IPS DF 19.7 (cell line): ENCODE data around the gene SUDS3.
A peak's percentile ranks its signal among the peaks of the same experiment; 100 is the strongest.

Experiments
- DNase-seq: peaks from one replicate; pipeline ENCODE4 v3.0.0-alpha.2; 2013; ENCODE audit warnings: low read depth, low spot score

Gene SUDS3

DNA sequence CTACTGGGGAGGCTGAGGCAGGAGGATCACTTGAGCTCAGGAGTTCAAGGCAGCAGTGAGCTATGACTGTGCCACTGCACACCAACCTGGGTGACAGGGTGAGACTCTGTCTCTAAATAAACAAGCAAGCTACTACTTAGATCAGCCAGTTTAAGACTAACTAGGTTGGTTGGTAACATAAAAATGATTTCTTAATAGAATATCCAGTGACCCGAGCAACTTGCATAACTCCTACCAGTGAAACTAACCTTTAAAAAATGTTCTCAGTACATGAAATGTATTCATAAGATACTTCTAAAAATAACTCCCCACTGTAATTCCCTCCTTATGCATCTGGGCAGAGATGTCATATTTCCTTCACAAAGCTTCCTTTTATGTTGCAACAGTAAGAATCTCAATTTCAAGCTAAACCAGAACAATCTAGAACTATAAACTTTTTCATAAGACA lies 19.5 kb upstream of the SUDS3 start:
- no peak for DNase-seq

DNA sequence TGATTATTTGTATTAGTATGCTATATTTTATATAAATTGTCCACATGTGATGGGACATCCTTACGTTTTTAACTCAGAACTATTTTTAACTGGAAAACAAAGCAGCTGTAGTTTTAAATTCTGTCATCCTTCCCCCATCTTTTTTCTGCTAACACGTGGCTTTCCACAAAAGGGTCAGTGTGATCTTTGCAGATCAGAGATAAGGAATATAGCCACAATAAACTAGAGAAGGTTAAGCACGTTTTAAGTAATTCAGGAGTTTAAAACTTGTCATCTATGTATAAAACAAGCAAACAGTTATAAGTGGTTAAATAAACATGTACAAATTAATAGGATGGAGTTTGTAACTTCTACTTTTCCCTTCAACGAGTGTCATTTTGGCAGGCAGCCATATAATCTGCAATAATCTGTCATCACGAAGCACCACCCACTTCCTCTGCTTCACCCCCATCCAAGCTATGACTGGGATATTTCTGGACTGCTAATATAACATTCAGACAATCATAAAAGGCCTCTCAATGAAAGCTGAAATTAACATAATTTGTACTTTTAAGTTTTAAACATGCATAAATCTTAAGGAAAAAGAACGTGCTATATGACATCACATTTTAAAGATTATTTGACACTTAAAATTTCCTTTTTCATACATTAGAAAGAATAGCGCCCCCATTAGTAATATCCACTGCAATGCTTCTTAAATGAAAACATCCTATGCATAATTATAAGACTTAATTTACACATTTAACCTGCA lies 18.9 kb upstream of the SUDS3 start:
- no peak for DNase-seq

DNA sequence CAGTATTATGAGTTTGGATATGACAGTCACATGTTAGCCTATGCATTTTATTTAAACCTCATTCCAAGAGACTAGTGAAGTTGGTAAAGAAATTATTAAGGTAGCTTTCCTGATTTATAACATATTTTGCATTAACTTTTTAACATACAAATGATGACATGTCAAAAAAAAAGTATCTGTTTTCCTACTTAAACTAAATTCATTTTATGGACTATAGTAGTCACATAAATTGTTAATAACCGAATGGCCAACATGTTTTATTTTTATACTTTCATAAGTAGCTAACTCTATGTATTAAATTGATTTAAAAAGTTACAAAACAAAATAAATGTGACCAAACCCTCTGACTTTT lies 18.4 kb upstream of the SUDS3 start:
- no peak for DNase-seq

DNA sequence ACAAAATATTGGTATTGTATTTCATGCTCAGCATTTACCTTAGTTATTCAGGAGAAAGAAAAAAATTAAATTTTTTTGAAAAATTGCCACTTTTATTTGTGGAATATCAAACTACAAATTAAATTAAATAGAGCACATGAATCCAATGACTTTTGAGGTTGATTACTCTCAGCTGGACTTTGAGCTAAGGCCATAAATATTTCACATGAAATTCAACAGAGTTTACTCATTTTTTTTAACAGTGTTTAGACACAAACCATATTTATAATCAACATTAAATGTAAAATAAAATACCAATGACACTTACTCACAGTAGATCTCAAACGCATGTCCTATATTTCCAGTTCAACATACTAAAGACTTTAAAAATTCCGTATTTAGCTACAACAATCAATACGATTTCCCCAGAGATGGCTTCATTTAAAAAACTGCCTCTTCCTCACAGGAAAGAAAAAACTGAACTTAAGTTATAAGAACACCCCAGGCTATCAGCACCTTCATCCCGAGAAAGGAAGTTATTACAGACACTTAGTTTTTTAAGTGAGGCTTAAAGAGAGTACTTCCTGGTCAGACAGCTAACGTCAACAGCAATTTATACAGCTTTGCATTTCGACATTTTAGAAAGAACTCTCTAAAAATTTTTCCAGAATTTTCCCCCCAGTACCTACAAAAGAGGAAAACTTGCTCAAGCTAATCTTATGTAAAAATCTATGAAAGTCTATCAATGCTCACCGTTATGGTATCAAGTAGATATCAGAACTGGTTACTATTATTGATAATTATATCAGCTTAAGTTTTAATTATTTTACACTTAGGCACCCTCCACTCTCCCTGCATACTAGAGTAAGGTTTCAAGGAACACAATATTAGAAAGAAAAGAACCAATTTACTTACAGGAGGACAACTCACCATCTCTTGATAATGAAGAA lies 17.5 kb upstream of the SUDS3 start:
- no peak for DNase-seq

DNA sequence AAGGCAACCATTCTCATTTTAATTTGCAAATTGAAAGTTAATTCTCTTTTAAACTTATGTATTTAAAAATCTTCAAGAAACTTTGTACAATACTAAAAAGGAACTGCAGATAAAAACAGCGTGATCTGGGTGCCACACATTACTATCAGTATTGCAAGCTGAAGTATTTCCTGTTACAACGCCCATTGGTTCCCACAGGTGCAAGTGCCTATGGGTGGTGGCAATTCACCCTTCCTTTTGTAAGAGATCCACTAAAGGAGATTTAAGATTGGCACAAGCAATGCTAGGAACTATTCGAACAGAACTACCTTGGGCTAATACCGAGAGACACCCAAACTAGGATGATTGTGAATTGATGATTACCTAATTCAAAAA lies 16.8 kb upstream of the SUDS3 start:
- DNase-seq: no peak

DNA sequence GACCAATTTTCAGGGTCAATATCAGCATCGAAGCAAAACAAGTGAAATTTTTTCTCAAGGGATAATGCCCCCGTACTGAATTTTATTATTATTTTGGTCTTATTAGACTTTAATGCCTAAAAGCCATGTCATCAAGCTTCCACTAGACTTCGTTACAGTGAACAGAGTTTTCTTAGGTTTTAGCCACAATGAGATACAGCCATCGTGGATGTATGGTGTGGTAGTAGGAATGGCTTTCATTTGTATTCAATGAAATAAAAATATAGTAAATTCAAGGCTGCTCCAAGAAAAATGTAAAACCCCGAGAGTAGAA lies 15.3 kb upstream of the SUDS3 start:
- no peak for DNase-seq

DNA sequence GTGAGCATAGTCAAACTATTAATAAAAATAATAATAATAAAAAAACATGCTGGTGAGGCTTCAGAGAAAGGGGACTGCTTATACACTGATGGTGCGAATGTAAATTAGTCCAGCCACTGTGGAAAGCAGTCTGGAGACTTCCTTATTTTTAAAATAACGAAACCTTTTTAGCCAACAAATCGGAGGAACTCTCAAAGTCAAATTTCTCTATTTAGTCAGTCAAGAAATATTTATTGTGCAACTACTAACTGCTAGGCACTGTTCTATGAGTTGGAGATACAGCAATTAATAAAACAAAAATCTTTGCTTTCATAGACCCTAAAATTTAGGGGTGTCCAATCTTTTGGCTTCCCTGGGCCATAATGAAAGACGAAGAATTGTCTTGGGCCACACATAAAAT lies 14.5 kb upstream of the SUDS3 start:
- no peak for DNase-seq

DNA sequence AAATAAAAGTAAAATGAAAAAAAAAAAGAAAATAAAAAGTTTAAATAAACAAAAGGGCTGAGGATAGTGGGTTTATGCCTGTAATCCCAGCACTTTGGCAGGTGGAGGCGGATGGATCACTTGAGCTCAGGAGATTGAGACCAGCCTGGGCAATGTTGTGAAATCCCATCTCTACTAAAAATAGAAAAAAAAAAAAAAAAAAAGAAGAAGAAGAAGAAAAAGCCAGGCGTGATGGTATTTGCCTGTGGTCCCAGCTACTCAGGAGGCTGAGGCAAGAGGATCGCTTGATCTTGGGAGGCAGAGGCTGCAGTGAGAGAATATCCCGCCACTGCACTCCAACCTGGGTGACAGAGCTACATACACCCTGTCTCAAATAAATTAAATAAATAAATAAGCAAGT lies 7.5 kb upstream of the SUDS3 start:
- DNase-seq: no peak

DNA sequence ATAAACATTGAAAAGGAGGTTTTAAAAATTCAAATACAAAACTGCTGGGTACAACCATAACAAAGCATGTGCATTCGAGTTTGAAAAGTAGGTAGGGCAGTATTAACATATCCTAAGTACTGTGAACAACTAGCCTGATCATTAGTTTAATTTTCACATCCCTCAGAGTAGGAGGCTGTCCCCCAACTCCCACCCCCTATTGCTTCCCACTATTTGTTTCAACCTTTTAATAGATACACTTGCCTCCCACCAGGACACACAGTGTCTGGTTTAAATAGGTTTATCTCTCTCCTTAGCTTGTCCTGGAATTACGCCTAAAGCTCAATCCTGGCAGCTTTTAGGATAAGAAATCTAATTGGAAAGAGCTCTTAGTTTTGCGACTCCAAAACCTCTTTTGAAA lies 5.8 kb upstream of the SUDS3 start:
- no peak for DNase-seq

DNA sequence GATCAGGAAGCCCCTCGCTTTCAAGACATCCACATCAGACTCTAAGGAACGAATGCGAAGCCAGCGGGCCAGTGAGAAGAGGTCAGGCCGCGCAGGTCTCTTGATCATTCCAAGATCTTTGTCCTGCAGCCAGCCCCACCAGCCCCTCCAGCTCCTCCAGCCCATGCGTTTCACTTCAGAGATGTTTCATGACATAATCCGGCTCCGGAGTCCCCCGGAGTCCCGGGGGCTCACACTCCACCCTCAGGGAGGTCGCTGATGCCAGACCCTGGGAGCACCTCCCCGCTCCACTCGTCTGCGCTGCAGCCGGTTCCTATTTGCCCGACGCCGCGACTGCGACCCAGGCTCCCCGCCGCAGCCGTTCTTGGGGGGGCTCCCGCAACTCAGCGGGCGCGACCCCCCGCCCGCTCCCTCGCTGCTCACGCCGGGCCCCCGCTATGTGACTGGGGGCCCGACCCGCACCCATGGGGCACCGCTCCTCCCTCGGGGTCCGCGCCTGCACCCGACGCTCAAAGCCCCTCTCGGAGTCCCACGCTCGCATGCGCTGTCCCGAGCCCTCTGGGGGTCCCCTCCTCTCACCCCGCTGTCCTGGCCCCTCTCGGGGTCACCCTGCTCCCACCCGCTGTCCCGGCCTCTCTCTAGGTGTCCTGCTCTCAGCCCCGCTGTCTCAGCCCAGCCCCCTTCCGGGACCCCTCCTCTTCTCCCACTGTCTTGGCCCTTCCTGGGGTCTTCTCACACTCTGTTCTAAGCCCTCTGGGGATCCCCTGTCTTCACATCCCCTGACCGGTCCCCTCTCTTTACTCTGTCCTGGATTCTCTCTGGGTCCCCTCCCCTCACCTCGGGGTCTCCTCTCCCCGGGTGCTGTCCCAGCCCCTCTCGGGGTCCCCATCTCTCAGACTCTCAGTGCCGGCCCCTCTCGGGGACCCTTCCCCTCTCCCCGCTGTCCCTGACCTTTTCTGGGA lies 4.8 kb upstream of the SUDS3 start:
- no peak for DNase-seq

DNA sequence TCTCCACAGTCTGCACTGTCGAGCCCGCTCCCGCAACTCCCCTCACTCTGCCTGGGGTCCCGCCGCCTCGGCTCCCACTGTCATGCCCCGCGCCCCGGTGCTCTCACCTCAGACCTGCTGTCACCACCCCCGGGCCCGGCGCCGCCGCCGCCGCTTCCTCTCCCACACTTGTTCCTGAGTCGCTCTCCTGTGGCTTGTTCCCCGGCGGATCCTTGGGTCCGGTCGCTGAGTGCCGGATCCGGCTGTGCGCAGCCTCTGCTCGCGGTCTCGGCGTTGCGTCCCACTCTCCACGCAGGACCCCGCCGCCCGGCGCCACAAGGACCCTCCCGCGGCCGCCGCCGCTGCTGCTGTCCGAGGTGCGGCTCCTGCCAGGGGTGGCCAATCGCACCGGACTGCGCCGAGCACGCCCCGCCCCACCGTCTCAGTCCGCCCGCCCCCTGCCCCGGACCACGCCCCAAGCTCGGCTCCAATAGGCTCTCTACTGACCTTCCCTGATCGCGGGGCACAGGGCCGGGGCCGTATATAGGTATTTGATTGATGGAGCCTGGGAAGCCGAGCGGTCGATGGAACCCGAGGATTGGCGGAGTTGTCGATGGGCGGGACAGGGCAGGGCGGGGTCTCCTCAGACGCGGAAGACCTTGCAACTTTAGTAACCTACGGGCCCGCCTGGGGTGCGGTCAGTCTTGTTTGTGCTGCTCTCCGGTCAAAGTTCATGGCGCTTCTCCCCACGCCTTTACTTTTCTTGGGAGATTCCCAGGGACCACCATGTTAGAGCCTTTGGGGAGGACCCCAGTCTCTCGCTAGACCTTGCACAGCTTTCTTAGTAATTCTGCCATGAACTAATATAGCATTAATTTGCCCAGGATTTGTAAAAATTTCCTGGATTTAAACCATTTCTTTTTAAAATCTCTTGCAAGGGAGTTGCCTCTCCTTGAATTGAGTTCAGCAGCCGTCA lies 3.5 kb upstream of the SUDS3 start, which contains the start of gene TAOK3:
TSS of gene TAOK3 (minus strand) at position 367 of the 955 bp plus-strand sequence. CDS start 117,340 bp downstream, outside the sequence.
- DNase-seq: peak; percentile 91

DNA sequence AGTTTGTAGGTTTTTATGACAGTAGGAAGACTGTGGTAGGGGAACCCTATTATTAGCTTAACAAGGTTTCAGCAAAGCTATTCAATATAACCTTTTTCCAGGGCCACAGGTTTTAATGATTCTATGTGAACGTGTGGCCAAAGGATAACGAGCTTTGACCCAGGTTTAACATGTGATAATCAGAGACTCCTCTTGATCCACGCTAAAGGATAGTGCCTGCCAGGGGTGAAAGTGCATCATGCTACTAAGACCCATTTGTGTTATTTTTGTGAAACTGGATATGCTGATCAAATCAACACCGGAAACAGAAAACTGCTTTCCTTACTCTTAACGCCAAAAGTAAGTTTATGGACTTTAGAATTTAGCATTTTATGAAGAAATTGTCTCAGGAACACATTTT lies 2.7 kb upstream of the SUDS3 start:
- DNase-seq: no peak

DNA sequence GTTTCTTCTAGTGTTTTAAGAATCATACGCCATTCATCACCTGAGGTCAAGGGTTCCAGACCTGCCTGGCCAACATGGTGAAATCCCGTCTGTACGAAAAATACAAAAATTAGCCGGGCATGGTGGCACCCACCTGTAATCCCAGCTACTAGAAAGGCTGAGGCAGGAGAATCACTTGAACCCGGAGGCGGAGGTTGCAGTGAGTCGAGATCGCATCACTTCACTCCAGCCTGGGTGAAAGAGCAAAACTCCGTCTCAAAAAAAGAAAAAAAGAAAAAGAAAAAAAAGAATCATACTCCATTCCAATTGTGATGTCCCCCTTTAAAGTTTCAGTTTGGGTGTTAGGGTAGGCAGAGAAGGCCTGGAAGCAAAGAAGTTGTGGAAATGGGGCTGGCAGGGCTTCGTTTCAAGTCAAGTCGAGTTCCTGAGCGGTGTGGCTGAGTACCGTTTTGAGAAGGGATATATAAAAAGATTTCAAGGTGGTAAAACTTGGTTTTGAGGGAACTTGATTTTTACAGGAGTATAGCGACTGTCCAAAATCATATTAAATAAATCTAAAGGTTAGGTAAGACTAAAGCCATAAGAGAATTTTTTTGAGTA lies 2.1 kb upstream of the SUDS3 start:
- no peak for DNase-seq

DNA sequence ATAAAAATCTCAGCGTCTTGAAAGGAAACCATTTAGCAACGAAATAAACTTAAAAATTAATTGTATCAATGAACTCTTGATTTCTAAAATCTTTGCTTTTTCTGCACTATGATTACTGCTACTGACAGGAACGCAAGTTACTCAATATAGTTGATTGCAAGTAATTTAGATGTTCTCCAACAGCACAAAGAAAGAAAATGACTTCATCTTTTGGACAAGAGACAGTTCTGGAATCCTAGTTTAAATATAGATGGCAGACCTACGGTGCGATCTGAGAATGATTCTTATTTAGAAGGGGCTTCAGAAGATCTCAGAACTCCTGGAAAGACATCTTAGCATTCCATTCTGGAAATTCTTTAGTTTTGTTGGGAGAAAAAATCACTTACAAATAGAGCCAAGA lies 1.4 kb upstream of the SUDS3 start:
- no peak for DNase-seq

DNA sequence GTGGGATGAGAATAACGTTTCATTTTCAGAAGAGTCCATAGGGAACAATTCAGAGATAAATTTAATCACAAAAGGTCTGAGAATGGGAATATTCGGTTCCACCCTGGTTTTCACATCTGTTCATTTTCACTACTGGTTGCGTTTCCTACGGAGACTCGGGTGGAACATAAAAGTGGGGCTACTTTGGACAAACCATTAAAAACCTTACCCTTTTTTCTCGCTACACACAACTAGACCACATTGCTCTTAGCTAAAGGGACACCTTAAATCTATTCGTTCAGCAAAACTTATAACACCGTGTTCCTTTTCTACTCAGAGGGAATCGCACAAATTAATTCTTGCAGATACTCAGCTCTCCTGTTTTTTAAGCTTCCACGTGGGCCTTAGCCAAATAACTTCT lies 1.0 kb upstream of the SUDS3 start:
- no peak for DNase-seq

DNA sequence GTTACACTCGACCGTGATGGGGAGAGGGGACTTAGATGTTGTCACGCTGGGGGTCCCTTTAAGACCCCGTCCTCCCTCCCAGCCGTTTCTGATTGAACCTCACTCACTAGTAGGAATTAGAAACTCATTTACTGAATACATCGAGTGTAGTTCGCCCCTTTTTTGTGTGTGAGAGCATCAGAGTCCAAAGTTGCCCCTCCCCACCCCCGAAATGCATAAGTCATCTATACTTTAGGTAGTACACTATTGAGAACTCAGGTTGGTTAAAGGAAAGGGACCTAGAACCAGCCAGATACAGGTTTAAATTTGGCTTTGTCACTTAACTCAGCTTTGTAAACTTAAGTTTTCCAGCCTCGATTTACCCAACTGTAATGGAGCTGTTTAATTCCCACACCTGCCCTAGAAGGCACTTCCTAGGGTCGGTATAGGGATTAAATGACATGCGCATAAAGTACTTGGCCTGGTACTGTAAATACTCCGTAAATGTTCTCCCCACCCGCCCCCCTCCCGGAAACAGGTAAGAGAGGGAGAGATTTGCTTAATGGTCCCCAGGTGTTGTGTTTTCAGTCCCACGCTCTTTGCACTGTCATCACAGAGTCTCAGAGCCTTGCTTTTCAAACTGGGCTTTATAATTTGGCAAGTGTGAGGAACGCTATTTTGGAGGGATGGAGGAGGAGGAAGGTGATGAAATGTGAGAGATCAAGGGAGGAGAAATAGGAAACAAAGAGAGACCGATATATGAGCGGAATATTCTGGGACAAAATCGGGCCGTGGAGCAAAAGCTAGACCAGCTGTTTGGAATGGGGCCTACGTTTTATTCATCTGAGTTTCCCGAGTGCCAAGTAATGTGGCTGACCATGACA lies 897 bp downstream of the SUDS3 start:
- DNase-seq: no peak

DNA sequence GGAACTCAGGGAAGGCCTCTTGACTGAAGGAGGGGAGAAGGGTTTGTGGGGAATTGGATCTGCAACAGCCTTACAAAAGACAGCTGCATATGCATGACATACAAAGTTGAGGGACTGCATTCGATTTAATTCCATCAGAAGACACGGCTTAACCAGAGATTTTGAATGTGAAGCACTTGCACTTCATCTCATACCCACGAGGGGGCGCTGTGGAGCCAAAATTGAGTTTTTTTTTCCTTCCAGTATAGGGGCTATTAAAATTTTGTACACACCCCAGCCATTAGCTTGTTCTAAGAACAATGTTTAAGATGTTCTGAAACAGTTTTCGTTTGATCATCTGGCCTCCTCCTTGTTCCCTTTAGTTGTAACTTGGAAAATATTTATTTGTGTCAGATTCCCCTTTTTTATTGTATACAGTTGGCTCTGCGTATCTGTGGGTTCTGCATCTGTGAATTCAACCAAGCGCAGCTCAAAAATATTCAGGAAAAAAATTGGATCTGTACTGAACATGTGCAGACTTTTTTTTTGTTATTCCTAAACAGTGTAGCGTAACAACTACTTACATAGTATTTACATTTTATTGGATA lies 1.6 kb downstream of the SUDS3 start:
- DNase-seq: no peak

DNA sequence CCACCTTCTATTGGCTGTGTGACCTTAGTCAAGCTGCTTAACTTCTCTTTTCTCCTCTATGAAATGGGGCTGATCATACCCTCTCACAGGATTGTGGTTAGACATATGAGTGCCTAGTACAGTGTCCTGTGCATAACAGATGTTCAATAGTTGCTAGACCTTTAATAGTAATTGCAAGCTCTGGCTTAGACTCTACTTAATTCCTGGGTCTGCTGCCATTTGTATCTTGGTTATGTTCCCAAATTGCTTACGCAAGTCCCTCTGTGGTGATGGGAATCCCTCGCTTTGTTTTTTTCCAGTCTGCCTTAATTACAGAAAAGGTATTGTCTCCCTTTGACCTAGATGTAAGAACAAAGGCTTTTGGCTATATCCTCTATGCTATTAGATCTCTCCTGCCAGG lies 15.1 kb downstream of the SUDS3 start:
- no peak for DNase-seq

DNA sequence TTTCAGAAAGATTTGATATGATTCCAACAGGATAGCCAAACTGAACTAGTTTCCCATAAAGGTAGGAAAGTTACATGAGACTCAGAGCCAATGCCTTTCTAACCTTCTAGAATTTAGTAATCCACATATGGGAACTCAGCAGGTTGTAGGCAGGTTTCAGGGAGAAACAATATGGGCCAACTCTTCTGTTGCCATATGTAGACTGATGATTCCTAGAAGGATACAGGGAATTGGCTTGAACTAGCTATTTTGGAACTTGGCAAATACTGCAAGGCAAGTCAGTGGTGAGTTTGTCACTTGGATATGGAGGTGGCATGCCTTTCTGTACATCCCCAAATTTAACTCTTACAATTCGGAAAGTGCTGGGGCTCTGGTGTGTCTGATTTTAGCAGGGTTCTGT lies 15.5 kb downstream of the SUDS3 start:
- no peak for DNase-seq
